Lower leg skin (tissue), 4 donors: Measurements from ENCODE around the gene LGMN. TPM values are rescaled to one million over a fixed set of nuclear protein-coding genes. Genes with fewer than 3 reads are reported as not detected.
A peak's percentile ranks its signal among the peaks of the same experiment; 100 is the strongest.

Source experiments
- DNase-seq, 2 donors: peaks; one replicate each; pipeline ENCODE4 v3.0.0-alpha.2; 2019; ENCODE audit warnings: low spot score in 2 of 2
- H3K4me3 ChIP-seq: fragments of 200-600 bp; sonication (generic); 2 replicates; pipeline ENCODE4 v1.5.1; 2017; ENCODE audit warnings: mild to moderate bottlenecking, low read depth; ENCODE audit not compliant: poor library complexity, severe bottlenecking
- CTCF ChIP-seq, 3 donors: fragments of 450-650 bp; IDR thresholded peaks; one replicate each; pipeline ENCODE4 v1.5.1; 2016; ENCODE audit warnings: antibody characterized with exemption in 3 of 3, mild to moderate bottlenecking in 3 of 3, moderate library complexity in 2 of 3
- POLR2A ChIP-seq, 2 donors: fragments of 450-650 bp; IDR thresholded peaks; one replicate each; pipeline ENCODE4 v1.6.1; 2016 to 2017; ENCODE audit warnings: antibody characterized with exemption in 2 of 2, mild to moderate bottlenecking in 1 of 2, moderate library complexity in 1 of 2
- WGBS, 2 donors: methylation state at CpG; one replicate each; pipeline ENCODE4 v1.1.5; 2018; 5-methylcytosine and 5-hydroxymethylcytosine counted together
- intact Hi-C: fragments of 100-400 bp; cut with DNase I; formaldehyde crosslinking; loops from one replicate; pipeline ENCODE4 v1.15.0; 2023; ENCODE audit warnings: low total_unique reads
- total RNA-seq, 4 donors: library from RNA; depleted of rRNA; stranded (reverse); fragments of >200 nt; gene quantifications; one replicate each; pipeline ENCODE4 v1.1.0, GENCODE V29; 2016

Gene LGMN
- total RNA-seq, 4 donors from 2014 or later: 36.5 to 48.0 (median 41.3) TPM

- intact Hi-C loops: loop anchor here (10.0 kb wide), 2 partner anchors 75 to 105 kb away; no protein-coding TSS in a partner anchor
- H3K4me3 ChIP-seq: no peak overlapping the region
- TF ChIP-seq POLR2A (IDR thresholded peaks at IDR 0.05) (no peak), CTCF (IDR thresholded peaks at IDR 0.05) (no peak)
- DNase-seq: no peak
These were observed 41.1 kb upstream of the LGMN start for GRCh38 chr14:92789457-92790089.

GRCh38 chr14:92787554-92787953 lies 39.1 kb upstream of the LGMN start:
- TF ChIP-seq POLR2A (IDR thresholded peaks at IDR 0.05) (no peak), CTCF (IDR thresholded peaks at IDR 0.05) (no peak)
- 94% methylated on average over 2 of the region's 2 CpGs for WGBS, 2 donors
- H3K4me3 ChIP-seq: no peak overlapping the region
- intact Hi-C loops: loop anchor here (10.0 kb wide), 2 partner anchors 73 to 103 kb away; no protein-coding TSS in a partner anchor
- no peak for DNase-seq

GRCh38 chr14:92786427-92786756 lies 38.0 kb upstream of the LGMN start:
- WGBS, 2 donors: 91 to 98% methylated on average over 1 of the region's 1 CpG
- intact Hi-C loops: loop anchor here (10.0 kb wide), 2 partner anchors 72 to 102 kb away; no protein-coding TSS in a partner anchor
- DNase-seq: no peak
- no peak for TF ChIP-seq CTCF (IDR thresholded peaks at IDR 0.05)
- no peak for TF ChIP-seq POLR2A (IDR thresholded peaks at IDR 0.05)
- H3K4me3 ChIP-seq: no peak overlapping the region

GRCh38 chr14:92785667-92786426 lies 37.4 kb upstream of the LGMN start:
- TF ChIP-seq CTCF (IDR thresholded peaks at IDR 0.05) (no peak), POLR2A (IDR thresholded peaks at IDR 0.05) (no peak)
- DNase-seq: no peak
- WGBS, 2 donors: 66 to 72% methylated on average over 6 of the region's 6 CpGs
- H3K4me3 ChIP-seq: no peak overlapping the region
- intact Hi-C loops: loop anchor here (10.0 kb wide), 2 partner anchors 71 to 101 kb away; no protein-coding TSS in a partner anchor

- TF ChIP-seq POLR2A (IDR thresholded peaks at IDR 0.05) (no peak), CTCF (IDR thresholded peaks at IDR 0.05) (no peak)
- intact Hi-C loops: loop anchor here (10.0 kb wide), 2 partner anchors 69 to 99 kb away; no protein-coding TSS in a partner anchor
- H3K4me3 ChIP-seq: no peak overlapping the region
- peak in 1 of 2 donors; percentile 46 for DNase-seq
- WGBS, 2 donors: 45 to 49% methylated on average over 2 of the region's 2 CpGs
These were observed 35.5 kb upstream of the LGMN start for GRCh38 chr14:92783813-92784431.
